Fibroblast of gingiva (primary cell): ENCODE data around the gene FAM78A.

Source experiments
- DNase-seq: peaks from one replicate; pipeline ENCODE4 v3.0.0-alpha.2; 2011; ENCODE audit warnings: low read depth

The FAM78A gene, protein sequence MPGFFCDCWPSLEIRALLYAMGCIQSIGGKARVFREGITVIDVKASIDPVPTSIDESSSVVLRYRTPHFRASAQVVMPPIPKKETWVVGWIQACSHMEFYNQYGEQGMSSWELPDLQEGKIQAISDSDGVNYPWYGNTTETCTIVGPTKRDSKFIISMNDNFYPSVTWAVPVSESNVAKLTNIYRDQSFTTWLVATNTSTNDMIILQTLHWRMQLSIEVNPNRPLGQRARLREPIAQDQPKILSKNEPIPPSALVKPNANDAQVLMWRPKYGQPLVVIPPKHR

DNA sequence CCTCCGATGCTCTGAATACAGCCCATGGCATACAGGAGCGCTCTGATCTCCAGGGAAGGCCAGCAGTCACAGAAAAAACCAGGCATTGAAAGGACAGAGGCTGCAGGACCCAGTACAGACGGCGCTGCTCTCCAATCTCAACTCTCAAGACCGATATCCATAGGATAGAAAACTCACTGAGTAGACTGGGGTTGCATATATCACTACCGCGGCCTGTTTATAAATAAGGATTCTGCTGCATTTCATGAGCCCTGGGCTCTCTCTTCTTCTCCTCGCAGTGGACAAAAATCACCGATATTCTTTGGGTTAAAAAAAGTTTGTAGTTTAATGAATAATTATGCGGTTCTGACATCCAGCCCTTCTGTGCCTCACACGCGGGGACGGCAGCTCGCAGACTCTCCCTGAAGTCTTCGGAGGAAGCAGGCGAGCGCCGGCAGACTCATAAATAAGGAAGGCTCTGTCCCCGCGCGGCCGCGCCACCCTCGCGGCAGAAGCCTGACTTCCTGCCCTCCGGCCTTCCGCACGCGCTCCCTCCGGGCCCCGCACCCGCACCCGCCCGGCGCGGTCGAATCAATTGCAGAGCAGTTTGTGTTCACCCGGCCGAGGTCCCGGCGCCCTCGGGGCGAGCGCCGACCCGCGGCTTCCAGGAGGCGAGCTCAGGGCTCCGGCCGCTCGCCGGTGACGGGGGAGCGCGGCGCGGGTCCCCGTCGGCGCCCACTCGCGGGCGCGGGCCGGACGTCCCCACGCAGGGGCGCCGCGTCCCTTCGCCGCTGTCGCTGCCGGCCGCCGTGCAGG is at the start of gene FAM78A:
TSS of gene FAM78A (minus strand) at position 417 of the 795 bp plus-strand sequence. CDS start at position 86, 331 bp downstream.
- DNase-seq, result no peak

DNA sequence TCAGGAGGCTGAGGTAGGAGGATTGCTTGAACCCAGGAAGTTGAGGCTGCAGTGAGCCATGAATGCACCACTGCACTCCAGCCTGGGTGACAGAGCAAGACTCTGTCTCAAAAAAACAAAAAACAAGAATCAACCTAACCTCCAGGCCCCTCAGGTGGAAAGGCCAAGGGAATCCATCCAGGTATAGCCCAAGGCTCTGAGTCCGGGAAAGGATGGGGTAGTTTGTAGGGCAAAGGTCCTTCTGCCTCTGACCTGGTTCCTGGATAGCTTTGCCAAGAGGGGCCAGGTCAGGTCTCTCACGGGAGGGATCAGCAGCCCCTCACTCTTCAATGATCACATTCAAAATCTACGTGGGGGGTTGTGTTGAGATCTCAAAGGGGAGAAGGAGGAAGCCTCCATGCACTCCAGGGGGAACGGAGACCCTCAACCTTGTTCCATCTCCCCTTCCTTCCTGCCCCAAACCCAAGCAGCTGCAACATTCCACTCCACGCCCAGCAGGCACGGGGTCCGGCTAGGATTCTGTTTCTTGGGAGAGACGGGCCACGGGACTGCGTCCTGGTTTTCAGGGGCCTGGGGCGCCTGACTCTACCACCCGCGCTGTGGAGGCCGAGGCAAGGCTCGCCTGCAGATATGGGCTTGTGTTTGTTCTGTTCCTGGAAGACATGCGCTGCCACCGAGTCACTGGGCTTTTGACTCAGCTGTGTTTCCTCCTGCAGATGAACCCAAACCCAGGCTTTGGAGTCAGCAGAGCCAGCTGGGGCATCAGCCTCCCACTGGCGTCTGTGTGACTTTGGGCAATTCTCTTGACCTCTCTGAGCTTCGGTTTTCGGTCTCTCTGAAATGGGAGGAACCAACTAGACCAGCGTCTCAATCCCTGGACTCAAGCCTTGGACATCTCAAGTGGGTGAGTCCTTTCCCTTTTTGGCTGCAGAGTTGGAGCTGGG is 48.7 kb upstream of the FAM78A start:
- no peak for DNase-seq

DNA sequence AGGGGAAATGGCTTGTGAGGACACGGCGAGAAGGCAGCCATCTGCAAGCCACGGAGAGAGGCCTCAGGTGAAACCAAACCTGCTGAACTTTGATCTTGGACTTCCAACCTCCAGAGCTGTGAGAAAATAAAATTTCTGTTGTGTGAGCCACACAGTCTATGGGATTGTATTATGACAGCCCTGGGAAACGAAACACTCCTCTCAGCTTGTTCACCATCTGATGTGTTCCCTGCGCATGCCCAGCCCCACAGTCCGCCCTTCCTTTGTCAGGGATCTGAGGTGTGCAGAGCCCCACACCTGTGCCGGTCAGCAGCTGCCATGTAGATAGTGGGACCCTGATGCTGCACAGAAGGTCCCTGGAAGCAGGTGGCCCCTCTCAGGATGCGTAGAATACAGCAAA is 47.3 kb upstream of the FAM78A start:
- no peak for DNase-seq

DNA sequence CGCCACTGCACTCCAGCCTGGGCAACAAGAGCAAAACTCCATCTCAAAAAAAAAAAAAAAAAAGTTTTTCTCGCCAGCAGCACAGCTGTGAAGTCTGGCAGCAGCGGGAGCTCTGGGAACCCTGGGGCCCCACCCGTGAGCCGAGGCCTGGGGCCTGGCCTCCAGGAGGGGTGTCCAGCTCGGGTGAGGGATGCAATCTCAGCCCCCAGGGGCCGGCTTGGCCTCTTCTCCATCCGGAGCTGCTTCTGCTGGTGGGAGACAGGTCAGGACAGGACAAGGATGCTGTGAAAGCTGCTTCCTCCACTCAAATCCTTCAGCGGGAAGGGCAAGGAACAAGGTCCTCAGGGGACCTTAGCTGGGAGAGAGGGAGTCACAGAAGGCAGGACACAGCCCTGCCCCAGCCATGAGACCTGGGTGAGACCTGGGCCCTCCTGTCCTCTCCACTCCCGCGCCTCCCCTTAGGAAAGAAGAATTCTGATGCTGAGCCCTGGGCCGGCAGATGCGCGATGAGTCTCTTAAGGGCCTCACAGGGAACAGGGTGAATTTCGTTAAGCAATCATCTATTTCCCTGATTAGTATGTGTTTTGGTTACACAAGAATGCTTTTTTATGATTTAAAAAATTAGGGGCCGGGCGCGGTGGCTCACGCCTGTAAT is 43.8 kb upstream of the FAM78A start:
- DNase-seq, result no peak

DNA sequence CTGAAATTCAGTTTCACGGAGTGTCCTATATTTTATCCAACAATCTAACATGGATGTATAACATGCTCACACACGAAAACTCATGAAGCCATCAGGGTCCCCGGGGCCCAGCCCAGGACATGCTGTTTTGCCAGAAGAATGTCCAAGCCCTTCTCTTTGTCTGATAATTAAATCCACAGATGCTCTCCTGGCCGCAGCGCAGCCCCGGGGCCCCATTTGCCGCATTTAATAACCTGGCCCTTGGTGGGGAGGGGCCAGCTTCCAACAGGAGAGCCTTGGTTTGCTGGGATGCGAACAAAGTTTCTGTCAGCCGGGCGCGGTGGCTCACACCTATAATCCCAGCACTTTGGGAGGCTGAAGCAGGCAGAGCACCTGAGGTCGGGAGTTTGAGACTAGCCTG is 43.2 kb upstream of the FAM78A start:
- DNase-seq, result no peak

DNA sequence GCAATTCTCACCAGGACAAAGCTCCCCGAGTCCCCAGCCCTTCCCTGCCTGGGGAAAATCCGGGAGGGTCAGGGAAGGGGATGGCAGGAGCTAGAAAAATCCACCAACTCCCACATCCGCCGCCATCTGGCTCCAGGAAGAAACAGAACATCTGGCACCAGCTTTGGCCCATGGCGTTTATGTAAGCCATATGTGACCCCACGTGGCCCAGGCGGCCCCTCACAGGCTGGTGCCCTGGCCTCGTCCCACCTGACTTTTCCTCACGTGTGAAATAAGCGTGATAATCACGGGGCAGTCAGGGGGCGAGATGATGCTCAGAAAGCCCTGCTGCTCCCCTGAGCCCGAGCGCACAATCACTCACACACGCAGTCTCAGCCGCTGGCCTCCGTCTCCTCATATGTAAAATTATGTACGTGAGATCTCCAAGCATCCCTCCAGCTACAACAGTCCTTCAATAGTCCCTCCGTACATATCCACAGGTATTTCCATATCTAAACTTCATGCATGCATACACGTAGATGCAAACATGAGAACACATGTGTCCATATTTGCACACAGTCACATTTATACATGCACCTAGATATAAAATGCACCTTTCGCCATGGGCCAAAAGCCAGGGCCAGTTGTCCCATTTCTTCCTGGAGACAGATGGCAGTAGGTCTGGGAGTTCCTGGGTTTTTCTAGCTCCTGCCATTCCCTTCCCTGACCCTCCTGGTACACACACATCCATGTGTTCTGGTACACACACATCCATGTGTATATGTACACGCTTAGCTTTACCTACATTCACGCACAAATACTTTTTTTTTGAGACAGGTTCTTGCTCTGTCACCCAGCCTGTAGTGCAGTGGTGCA is 42.1 kb upstream of the FAM78A start:
- DNase-seq, result no peak

DNA sequence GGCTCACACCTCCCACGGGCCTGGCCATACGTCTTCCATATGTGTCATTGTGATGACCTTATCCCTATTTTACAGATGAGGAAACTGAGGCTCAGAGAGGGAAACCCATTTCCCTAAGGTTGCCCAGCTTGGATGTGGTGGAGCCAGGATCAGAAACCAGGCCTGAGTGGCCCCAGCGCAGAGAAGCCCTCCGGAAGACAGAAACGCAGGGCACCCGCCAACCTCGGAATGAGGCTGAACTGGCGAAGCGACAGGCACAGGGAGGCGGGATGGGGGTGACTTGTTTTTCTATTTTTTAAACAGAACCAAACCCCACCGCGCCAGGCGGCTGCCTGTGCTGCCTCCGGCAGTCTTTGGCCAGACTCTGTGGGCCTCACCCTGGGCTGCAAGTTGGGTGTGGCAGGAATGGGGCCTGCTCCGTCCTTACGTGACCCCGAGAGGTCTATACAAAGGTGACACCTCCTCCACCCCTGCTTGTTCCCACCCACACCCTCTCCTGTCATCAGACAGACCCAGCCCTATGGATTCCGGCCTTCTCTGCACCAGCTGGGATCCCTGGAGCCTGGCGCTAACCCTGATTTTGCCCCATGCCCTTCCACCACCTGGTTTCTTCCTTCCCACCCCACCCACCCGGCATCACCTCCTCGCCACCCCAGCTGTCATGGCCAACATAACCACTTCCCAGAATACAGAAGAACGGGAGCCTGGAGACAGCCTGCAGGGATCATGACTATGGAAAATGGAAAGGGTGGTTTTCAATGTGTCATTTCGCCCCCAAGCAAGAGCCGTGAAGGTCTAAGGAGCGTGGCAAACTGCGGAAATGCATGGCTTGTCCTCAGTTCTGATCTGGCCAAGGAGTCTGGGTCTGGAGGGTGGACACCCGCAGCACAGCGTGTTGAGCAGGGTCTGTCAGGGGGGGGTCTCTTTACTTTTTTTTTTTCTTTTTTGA is 36.8 kb upstream of the FAM78A start:
- DNase-seq, result no peak

DNA sequence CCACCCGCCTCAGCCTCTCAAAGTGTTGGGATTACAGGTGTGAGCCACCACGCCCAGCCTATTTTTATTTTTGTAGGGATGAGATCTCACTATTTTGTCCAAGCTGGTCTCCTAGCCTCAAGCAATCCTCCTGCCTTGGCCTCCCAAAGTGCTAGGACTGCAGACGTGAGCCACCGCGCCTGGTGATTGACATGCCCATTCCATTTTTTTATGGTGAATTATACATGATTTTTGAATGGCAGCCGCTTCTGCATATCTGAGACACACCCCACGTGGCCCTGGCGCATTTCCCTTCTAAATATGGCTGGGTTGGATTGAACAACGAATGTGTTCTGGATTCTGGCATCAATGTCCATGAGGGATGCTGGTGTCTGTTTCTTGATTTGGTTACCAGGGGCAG is 35.9 kb upstream of the FAM78A start:
- no peak for DNase-seq

DNA sequence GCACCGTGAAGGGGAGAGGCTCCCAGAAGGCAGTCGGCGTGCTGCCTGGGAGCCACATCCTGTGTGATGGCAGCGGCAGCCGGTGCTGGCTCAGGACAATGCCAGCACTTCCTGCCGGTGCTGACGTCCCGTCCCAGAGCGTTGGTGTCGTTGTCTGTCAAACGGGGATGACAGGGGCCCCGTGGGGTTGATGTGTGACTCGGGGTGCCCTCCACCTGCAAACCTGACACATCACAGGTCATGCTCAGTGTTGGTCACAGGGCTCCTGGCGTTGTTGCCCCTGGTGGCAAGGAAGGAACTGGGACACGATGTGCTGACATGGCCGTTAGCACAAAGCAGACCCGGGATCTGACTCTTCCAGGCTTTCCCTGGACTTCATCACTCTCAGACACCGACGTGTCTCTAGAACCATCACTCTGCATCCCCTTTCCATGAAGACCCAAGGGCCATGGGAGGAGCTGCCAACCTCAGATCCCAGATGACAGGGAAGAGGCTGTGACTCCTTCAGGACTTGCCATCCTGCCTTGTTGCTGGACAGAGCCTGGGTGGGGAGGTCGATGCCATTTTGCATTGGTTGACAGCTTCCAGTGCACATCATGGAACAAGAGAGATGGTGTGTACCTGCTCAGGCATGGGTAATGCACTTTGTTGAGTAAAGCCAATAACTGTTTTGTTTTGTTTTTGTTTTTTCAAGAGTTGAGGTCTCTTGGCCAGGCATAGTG is 34.7 kb upstream of the FAM78A start:
- DNase-seq, result no peak

DNA sequence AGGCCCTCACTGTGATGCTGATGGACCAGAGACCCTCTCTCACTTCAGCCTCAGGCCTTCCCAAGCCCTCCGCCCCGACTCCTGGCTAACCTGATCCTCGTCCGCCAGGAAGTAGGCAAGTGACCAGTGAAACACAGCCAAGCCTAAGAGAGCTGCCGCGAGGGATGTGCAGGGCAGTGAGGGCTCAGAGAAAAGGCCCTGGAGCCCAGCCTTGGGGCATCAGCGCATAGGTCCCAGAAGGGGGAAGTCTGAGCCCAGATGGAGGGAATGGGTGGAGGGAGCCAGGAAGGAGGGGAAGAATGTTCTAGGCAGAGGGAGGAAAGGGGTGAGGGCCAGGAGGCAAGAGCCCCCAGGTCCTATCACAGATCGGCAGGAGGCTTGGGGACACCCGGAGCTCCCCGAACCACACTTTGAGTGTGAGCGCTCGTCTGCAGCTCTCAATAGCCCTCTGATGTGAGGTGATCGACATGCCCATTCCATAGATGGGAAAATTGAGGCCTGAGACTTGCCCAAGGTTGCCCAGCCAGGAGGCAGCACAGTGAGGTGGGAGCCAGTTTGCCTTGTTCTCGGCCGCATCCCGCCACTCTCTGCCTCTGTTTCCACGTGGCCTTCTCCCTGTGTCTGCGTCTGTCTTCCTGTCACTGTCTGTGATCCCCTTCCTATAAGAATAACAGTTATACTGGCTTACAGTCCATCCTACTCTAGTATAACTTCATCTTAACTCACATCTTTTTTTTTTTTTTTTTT is 33.4 kb upstream of the FAM78A start:
- DNase-seq, result no peak

DNA sequence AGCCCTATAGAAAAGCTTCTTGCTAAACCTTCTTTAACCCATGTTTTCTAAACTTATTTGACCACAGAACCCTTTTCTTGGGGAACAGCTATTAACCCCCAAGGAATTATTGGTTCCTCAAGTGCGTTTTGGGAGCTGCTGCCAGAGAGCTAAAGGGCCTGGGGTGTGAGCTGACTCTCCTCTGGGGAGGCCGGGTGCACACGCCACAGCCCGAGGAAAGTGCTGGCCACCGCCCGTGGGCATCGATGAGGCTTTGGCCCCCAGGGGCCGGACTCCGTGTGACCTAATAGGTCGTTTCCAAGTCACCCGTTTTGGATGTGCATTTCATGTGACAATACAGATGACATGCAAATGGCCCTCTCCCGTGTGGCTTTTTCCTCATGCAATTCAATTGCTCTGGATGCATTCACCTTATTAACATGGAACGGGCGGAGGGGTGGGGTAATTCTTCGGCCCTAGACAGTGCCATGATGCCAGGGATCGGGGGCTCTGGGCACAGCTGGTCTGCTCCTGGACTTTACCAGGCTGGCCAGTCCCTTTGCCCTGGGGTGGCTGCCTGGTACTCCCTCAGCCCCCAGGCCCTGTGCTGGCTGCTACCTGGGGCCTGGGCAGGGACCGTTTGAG is 32.7 kb upstream of the FAM78A start:
- DNase-seq, result no peak

DNA sequence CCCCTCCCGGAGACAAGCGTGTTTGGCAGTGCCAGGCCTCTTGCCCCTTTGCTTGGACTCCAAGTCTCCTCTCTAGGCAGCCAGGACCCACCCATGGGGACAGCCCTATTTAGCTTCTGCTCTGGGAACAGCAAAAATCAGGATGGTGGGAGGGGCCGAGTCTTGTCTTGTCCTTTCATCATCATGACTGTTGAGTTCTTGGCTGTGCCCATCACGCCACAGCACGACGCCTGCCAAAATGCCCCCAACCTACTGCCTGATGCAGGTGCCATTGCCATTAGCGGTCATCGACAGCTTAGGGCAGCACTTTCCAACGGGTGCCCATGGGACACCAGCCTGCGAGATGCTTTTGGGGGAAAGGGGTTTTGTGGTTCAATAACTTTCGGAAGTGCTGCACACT is 32.1 kb upstream of the FAM78A start:
- DNase-seq, result no peak

DNA sequence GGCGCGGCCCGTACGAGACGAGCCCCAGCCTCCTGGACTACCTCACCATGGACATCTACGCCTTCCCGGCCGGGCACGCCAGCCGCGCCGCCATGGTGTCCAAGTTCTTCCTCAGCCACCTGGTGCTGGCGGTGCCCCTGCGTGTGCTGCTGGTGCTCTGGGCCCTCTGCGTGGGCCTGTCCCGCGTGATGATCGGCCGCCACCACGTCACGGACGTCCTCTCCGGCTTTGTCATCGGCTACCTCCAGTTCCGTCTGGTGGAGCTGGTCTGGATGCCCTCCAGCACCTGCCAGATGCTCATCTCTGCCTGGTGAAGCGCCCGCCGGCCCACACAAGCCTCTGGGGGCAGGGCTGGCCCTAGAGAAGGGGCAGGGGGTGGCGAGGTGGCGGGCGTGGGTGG is 31.7 kb upstream of the FAM78A start:
- DNase-seq, result no peak

DNA sequence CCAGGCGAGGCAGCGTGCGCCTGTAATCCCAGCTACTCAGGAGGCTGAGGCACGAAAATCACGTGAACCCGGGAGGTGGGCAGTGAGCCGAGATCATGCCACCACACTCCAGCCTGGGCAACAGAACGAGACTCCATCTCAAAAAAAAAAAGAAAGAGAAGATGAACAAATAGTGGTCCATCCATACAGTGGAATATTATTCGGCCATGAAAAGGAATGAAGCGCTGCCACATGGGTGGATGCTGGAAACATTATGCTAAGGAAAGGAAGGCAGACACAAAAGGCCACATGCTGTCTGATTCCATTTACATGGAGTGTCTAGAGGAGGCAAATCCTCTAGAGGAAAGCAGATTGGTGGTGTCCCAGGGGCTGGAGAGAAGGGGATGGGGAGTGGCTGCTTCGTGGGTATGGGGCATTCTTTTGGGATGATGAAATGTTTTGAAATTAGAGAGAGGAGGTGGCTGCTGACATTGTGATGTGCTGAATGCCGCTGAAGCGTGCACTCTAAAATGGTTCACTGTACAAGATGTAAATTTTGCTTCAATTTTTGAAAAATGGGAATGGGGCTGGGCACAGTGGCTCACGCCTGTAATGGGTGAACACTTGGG is 30.2 kb upstream of the FAM78A start:
- no peak for DNase-seq

DNA sequence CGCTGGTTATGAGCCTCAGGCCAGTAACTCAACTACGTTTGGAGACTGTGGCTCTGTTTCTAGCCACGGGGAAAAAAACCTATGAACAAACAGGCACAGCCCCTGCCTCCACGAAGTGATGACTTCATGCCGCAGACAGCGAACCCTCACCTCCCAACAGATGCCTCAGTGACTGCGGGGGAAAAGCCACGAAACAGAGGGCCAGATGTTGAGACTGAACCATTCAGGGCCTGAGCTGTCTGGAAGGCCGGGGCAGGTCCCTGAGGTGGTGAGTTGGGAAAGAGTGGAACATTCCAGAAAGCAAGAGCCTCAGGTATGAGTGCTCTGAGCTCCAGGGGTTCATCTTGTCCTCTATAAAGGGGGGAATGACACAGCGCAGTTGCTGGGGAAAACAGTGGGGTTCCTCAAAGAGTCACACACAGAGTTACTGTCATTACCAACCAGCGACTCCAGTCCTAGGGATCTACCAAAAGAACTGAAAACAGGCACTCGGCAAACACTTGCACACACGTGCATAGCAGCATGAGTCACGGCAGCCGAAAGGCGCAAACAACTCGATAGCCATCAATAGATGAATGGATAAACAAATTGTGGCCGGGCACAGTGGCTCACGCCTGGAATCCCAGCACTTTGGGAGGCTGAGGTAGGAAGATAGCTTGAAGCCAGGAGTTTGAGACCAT is 28.5 kb upstream of the FAM78A start:
- no peak for DNase-seq

DNA sequence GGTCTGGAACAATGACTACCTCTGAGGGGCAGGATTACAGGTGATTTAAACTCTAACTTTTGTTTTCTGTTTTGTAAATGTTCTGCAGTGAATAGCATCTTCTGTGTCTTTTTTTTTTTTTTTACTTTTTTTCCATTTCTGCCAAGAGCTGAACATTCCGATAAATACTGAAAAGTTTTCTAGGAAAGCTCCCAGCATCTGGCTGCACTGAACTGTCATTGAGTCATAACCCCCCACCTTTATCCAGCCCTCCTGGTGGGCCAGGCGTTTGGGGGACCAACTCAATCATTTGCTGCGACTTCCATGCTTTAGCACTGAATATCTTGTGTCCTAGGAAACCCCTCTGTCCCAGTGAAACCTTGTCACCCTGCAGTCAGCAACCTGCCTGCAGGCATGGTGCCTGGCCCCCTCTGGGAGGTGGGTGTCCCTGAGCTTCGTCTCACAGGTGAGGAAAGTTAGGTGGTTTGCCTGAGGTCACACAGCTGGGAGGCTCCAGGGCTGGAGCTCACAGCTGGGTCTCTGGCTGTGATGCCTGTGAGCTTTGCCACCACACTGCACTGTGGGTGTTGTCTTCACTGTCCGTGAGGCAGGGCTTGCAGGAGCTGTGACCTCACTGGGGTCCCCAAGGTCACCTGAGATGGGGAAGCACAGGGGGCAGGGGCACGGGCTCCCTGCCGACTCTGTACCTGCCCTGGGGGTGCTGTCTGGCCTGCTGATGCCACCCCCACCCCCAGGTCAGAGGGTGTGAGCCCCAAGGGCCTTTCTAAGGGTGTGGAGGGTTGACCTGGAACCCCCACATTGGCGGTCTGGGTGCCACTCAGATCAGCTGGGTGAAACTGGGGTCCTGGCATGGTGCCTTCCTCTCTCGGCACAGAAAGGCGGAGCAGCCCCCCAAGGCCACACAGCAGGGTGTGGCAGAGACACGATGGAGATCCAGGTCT is 27.3 kb upstream of the FAM78A start:
- no peak for DNase-seq
